SK-N-SH (cell line): ENCODE measurements around the gene LTBP1. TPM values are rescaled to one million over a fixed set of nuclear protein-coding genes. Genes with fewer than 3 reads are reported as not detected.

Source experiments
- CTCF ChIA-PET: fragments of 300-600, 350-600 bp; formaldehyde crosslinking; extraction: SDS; loops from one replicate; lab custom pipeline; 2021; lab: Yijun Ruan, JAX
- POLR2A ChIA-PET: fragments of 350-600 bp; sonication (Branson Sonifier 250); formaldehyde crosslinking; extraction: SDS; loops from one replicate; lab custom pipeline; 2020; ENCODE audit warnings: antibody characterized with exemption, inconsistent platforms; lab: Yijun Ruan, JAX
- DNase-seq: peaks from one replicate; pipeline ENCODE4 v3.0.0; 2012
- H2AFZ ChIP-seq: fragments of 200-600 bp; sonication (generic); 2 replicates; pipeline ENCODE4 v1.8.1; 2016; ENCODE audit warnings: antibody characterized with exemption, mild to moderate bottlenecking, low read depth
- H3F3A ChIP-seq: fragments of 200-600 bp; sonication (generic); replicated peaks from 2 replicates; pipeline ENCODE3; 2016; ENCODE audit warnings: antibody characterized with exemption, mild to moderate bottlenecking; ENCODE audit not compliant: insufficient read depth
- H3K27ac ChIP-seq, 2 experiments: fragments of 200-500 bp in 1 of 2; fragments of 200-600 bp in 1 of 2; sonication (Bioruptor generic) in 1 of 2; sonication (generic), shearing (Covaris generic) in 1 of 2; 2 replicates each; pipeline versions ENCODE4 v1.5.1 to v1.6.1; 2014 to 2016; ENCODE audit warnings: low read depth in 2 of 2, inconsistent platforms in 1 of 2, low read length in 1 of 2, mild to moderate bottlenecking in 1 of 2, mixed read lengths in 1 of 2
- H3K27me3 ChIP-seq: fragments of 200-600 bp; sonication (generic), shearing (Covaris generic); 2 replicates; pipeline ENCODE4 v1.6.1; 2016; ENCODE audit warnings: mixed run types; ENCODE audit not compliant: insufficient read depth
- H3K36me3 ChIP-seq, 2 experiments: fragments of 200-500 bp in 1 of 2; fragments of 200-600 bp in 1 of 2; sonication (Bioruptor generic) in 1 of 2; sonication (generic) in 1 of 2; replicated peaks in 1 of 2; 2 replicates each; pipeline versions ENCODE3 to v1.5.1; 2014 to 2016; ENCODE audit warnings: low read length in 1 of 2, mild to moderate bottlenecking in 1 of 2; ENCODE audit not compliant: insufficient read depth in 2 of 2, control insufficient read depth in 1 of 2
- H3K4me1 ChIP-seq, 2 experiments: fragments of 200-500 bp in 1 of 2; fragments of 200-600 bp in 1 of 2; sonication (Bioruptor generic) in 1 of 2; sonication (generic), shearing (Covaris generic) in 1 of 2; 2 replicates each; pipeline versions ENCODE4 v1.5.1 to v1.6.1; 2014 to 2016; ENCODE audit warnings: low read depth in 1 of 2, low read length in 1 of 2, mixed run types in 1 of 2; ENCODE audit not compliant: insufficient read depth in 2 of 2, control insufficient read depth in 1 of 2
- H3K4me2 ChIP-seq: fragments of 200-600 bp; sonication (generic), shearing (Covaris generic); 2 replicates; pipeline ENCODE4 v1.6.1; 2017; ENCODE audit warnings: mixed run types
- H3K4me3 ChIP-seq, 2 experiments: fragments of 200-500 bp in 1 of 2; fragments of 200-600 bp in 1 of 2; sonication (Bioruptor generic) in 1 of 2; sonication (generic), shearing (Covaris generic) in 1 of 2; 2 replicates each; pipeline versions ENCODE4 v1.5.1 to v1.8.1; 2014 to 2016; ENCODE audit warnings: low read depth in 2 of 2, inconsistent platforms in 1 of 2, low read length in 1 of 2, mild to moderate bottlenecking in 1 of 2, mixed read lengths in 1 of 2, moderate library complexity in 1 of 2
- H3K79me2 ChIP-seq: fragments of 200-600 bp; sonication (generic); 2 replicates; pipeline ENCODE4 v1.8.1; 2017; ENCODE audit warnings: mild to moderate bottlenecking; ENCODE audit not compliant: insufficient read depth
- H3K9ac ChIP-seq: fragments of 200-600 bp; sonication (generic); 2 replicates; pipeline ENCODE4 v1.6.1; 2017; ENCODE audit warnings: mixed run types
- H3K9me2 ChIP-seq: fragments of 200-600 bp; sonication (generic); 2 replicates; pipeline ENCODE4 v1.6.1; 2017; ENCODE audit warnings: mixed run types
- H3K9me3 ChIP-seq: fragments of 200-600 bp; sonication (generic); 2 replicates; pipeline ENCODE4 v1.6.1; 2017; ENCODE audit warnings: mixed run types, mild to moderate bottlenecking, moderate library complexity
- H4K20me1 ChIP-seq: fragments of 200-600 bp; sonication (generic); 2 replicates; pipeline ENCODE4 v1.6.1; 2017; ENCODE audit warnings: mild to moderate bottlenecking, mixed run types; ENCODE audit not compliant: insufficient read depth
- CHD2 ChIP-seq: fragments of 150-350 bp; IDR thresholded peaks from 2 replicates; pipeline ENCODE4 v1.6.1; 2018; ENCODE audit warnings: low read length; ENCODE audit not compliant: partially characterized antibody
- CTCF ChIP-seq: fragments of 200-600 bp; sonication (generic); IDR thresholded peaks from 2 replicates; pipeline ENCODE4 v1.6.1; 2017; ENCODE audit warnings: antibody characterized with exemption, mild to moderate bottlenecking, moderate library complexity
- GABPA ChIP-seq: IDR thresholded peaks from 2 replicates; pipeline ENCODE4 v1.4.0; 2012; ENCODE audit warnings: low read depth, mild to moderate bottlenecking
- MEF2A ChIP-seq: IDR thresholded peaks from 2 replicates; pipeline ENCODE4 v1.4.0; 2012; ENCODE audit warnings: low read depth, borderline replicate concordance
- MXI1 ChIP-seq: IDR thresholded peaks from 2 replicates; pipeline ENCODE4 v1.6.1; 2012; ENCODE audit warnings: mild to moderate bottlenecking, low read depth, low read length, improper control_type of control experiment
- NFIC ChIP-seq: IDR thresholded peaks from 2 replicates; pipeline ENCODE4 v1.4.0; 2012; ENCODE audit warnings: borderline replicate concordance
- REST ChIP-seq: IDR thresholded peaks from 2 replicates; pipeline ENCODE4 v1.6.1; 2012; ENCODE audit warnings: mild to moderate bottlenecking, low read depth, low read length, moderate library complexity
- SMC3 ChIP-seq: IDR thresholded peaks from 2 replicates; pipeline ENCODE4 v1.6.1; 2012; ENCODE audit warnings: low read depth, low read length, improper control_type of control experiment
- TEAD4 ChIP-seq: IDR thresholded peaks from 2 replicates; pipeline ENCODE4 v1.4.0; 2012; ENCODE audit warnings: mild to moderate bottlenecking, borderline replicate concordance; ENCODE audit not compliant: insufficient read depth
- USF1 ChIP-seq: IDR thresholded peaks from 2 replicates; pipeline ENCODE4 v1.4.0; 2012; ENCODE audit warnings: low read depth, borderline replicate concordance
- USF2 ChIP-seq: fragments of 150-350 bp; IDR thresholded peaks from 2 replicates; pipeline ENCODE4 v1.6.1; 2017; ENCODE audit warnings: antibody characterized with exemption, low read length, low read depth, borderline replicate concordance
- ZBTB33 ChIP-seq: IDR thresholded peaks from 2 replicates; pipeline ENCODE4 v1.4.0; 2012; ENCODE audit warnings: low read depth, borderline replicate concordance
- WGBS: methylation state at CpG from one replicate; pipeline ENCODE4 v1.1.6; 2017; ENCODE audit warnings: low lambda C conversion rate; 5-methylcytosine and 5-hydroxymethylcytosine counted together
- polyA plus RNA-seq, 3 experiments: library from polyadenylated mRNA; depleted of rRNA; stranded (reverse); fragments of >200 nt; gene quantifications; 2 replicates each; pipeline ENCODE4 v1.2.3, GENCODE V29; 2012

The LTBP1 gene
- polyA plus RNA-seq, 1 of the 3 experiments (the other 2 are of a cell fraction): 467 TPM

GRCh38 chr2:33262097-33262496 is 315.3 kb downstream of the LTBP1 start:
- 70% methylated on average over 4 of the region's 4 CpGs for WGBS
- Histone ChIP-seq H3K9me2 (no peaks in the 10 kb centered on the region), H3K9ac (no peak overlapping the region), H4K20me1 (no peaks in the 10 kb centered on the region), H3K36me3 (peaks cover 69 to 76% of the 10 kb centered on the region in 2 experiments), H3K27me3 (no peaks in the 10 kb centered on the region), H3K4me1 (peaks cover 0 to 5% of the 10 kb centered on the region in 2 experiments; a peak in 2 of 4 replicates), H3K4me2 (no peak overlapping the region), H3K9me3 (no peaks in the 10 kb centered on the region), H2AFZ (no peak overlapping the region), H3K27ac (no peak overlapping the region), H3F3A (peaks cover 29% of the 10 kb centered on the region), H3K4me3 (no peak overlapping the region), H3K79me2 (peaks cover 18% of the 10 kb centered on the region; the same call in 1 of the 2 replicates)
- ChIA-PET CTCF (interaction anchor here (1.2 kb wide), 1 partner anchor 26 kb away, joined by 3 read pairs; no protein-coding TSS in a partner anchor), POLR2A (no interaction called here)
- no peak for TF ChIP-seq USF2
- TF ChIP-seq USF1: no peak
- TF ChIP-seq REST: no peak
- no peak for TF ChIP-seq SMC3
- TF ChIP-seq MEF2A: no peak
- no peak for TF ChIP-seq ZBTB33
- TF ChIP-seq CHD2: no peak
- TF ChIP-seq NFIC: no peak
- TF ChIP-seq MXI1: no peak
- no peak for TF ChIP-seq CTCF
- no peak for TF ChIP-seq GABPA
- TF ChIP-seq TEAD4: no peak
- peak; percentile 15 for DNase-seq
